Activated naive CD4-positive, alpha-beta T cell treated with anti-CD3 and anti-CD28 coated beads for 36 hours (primary cell): ENCODE results near the gene VMP1. TPM values are rescaled to one million over a fixed set of nuclear protein-coding genes. Genes with fewer than 3 reads are reported as not detected.
"Not testable (repeated sequence)": the region's sequence is repeated elsewhere in the genome, so short reads cannot be mapped to it uniquely, and the experiment has no call there.

Experiments used
- CTCF ChIA-PET: fragments of 350-600 bp; sonication (Branson Sonifier 250); formaldehyde crosslinking; loops from one replicate; lab custom pipeline; 2021; ENCODE audit warnings: antibody characterized with exemption; lab: Charles Lee
- DNase-seq: peaks from one replicate; pipeline ENCODE4 v3.0.0-alpha.2; 2020
- H3K27ac Mint-ChIP-seq: one replicate; pipeline ENCODE4 v1.8.0; 2021; ENCODE audit warnings: mild to moderate bottlenecking, mixed read lengths
- H3K27me3 Mint-ChIP-seq: one replicate; pipeline ENCODE4 v1.8.0; 2021; ENCODE audit warnings: low read depth, mixed read lengths
- H3K36me3 Mint-ChIP-seq: one replicate; pipeline ENCODE4 v1.8.0; 2021; ENCODE audit warnings: low read depth, mixed read lengths
- H3K4me1 Mint-ChIP-seq: one replicate; pipeline ENCODE4 v1.8.0; 2021; ENCODE audit warnings: low read depth, mixed read lengths
- H3K4me3 Mint-ChIP-seq: one replicate; pipeline ENCODE4 v1.8.0; 2021; ENCODE audit warnings: mild to moderate bottlenecking, moderate library complexity, mixed read lengths
- H3K9me3 Mint-ChIP-seq: one replicate; pipeline ENCODE4 v1.8.0; 2021; ENCODE audit warnings: mixed read lengths
- intact Hi-C: fragments of 100-400 bp; cut with micrococcal nuclease; formaldehyde crosslinking; loops from one replicate; pipeline ENCODE4 v1.15.1; 2023
- total RNA-seq, 2 experiments: library from RNA; stranded (reverse); gene quantifications; one replicate each; pipeline ENCODE4 v1.2.3, GENCODE V29; 2021

The VMP1 gene
- total RNA-seq, 2 experiments from 2014 or later: 423 to 438 TPM

DNA sequence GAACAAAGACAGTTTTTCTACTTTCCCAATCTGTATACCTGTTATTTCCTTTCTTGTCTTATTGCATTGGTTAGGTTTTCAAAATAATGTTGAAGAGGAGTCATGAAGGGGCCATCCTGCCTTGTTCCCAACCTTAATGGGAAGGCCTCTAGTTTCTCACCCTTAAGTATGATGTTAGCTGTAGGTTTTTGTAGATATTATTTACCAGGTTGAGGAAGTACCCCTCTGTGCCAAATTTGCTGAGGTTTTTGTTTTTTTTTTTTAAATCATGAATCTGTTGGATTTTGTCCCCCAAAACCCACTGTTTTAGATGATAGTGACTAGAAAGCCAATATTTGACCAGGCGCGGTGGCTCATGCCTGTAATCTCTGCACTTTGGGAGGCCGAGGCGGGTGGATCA is 36.4 kb downstream of the VMP1 start:
- H3K27ac Mint-ChIP-seq: no peak overlapping the region
- H3K4me1 Mint-ChIP-seq: peaks cover 8% of the 10 kb centered on the region
- DNase-seq: no peak
- H3K36me3 Mint-ChIP-seq: peaks cover 22% of the 10 kb centered on the region
- intact Hi-C loops: no loop called here
- peaks cover 2% of the 10 kb centered on the region for H3K9me3 Mint-ChIP-seq
- H3K27me3 Mint-ChIP-seq: no peaks in the 10 kb centered on the region
- no peak overlapping the region for H3K4me3 Mint-ChIP-seq
- CTCF ChIA-PET: interaction anchor here (0.6 kb wide), 1 partner anchor 170 kb away, joined by 4 read pairs; no protein-coding TSS in a partner anchor

- peaks cover 8% of the 10 kb centered on the region for H3K4me1 Mint-ChIP-seq
- H3K36me3 Mint-ChIP-seq: peaks cover 20% of the 10 kb centered on the region
- intact Hi-C loops: no loop called here
- no peaks in the 10 kb centered on the region for H3K27me3 Mint-ChIP-seq
- H3K4me3 Mint-ChIP-seq: no peak overlapping the region
- CTCF ChIA-PET: interaction anchor here (0.6 to 1.4 kb wide), 3 partner anchors 9 to 148 kb away, joined by 3 read pairs; partner anchors contain the start of genes CLTC and TUBD1
- no peak overlapping the region for H3K27ac Mint-ChIP-seq
- H3K9me3 Mint-ChIP-seq: peaks cover 2% of the 10 kb centered on the region
- no peak for DNase-seq
Observed at GRCh38 chr17:59745040-59745439, 37.6 kb downstream of the VMP1 start.

GRCh38 chr17:59746849-59747445 is 39.5 kb downstream of the VMP1 start:
- H3K4me3 Mint-ChIP-seq: no peak overlapping the region
- no peaks in the 10 kb centered on the region for H3K27me3 Mint-ChIP-seq
- DNase-seq: no peak
- CTCF ChIA-PET: interaction anchor here (0.7 to 2.4 kb wide), 15 partner anchors 13 to 224 kb away, joined by 3 to 10 read pairs (median 4); no protein-coding TSS in a partner anchor
- peaks cover 18% of the 10 kb centered on the region for H3K4me1 Mint-ChIP-seq
- peaks cover 19% of the 10 kb centered on the region for H3K36me3 Mint-ChIP-seq
- H3K27ac Mint-ChIP-seq: peak overlapping the region; percentile 61
- intact Hi-C loops: loop anchor here (1.0 to 2.0 kb wide), 3 partner anchors 112 to 226 kb away; no protein-coding TSS in a partner anchor
- H3K9me3 Mint-ChIP-seq: peaks cover 2% of the 10 kb centered on the region

DNA sequence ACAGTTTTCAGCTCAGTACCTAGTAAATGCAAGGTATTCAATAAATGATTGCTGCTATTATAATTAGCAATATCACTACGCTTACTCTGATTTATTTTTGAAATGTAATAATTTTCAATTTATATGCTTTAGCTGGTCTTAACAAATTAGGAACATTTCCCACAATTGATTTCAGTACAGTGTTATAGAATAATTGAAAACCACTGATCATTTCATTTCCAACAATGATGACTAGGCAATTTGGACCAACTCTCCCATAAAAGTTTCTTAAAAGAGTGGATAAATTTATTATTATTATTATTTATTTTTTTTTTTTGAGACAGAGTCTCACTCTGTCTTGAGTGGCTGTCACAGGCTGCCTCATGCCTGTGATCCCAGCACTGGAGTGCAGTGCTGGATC is 41.1 kb downstream of the VMP1 start:
- DNase-seq: no peak
- Mint-ChIP-seq H3K27ac (no peak overlapping the region), H3K36me3 (peaks cover 9% of the 10 kb centered on the region), H3K4me1 (peaks cover 32% of the 10 kb centered on the region), H3K4me3 (no peak overlapping the region), H3K27me3 (no peaks in the 10 kb centered on the region), H3K9me3 (peaks cover 2% of the 10 kb centered on the region)
- CTCF ChIA-PET: interaction anchor here (0.7 to 2.4 kb wide), 6 partner anchors 80 to 306 kb away, joined by 3 to 10 read pairs (median 6); no protein-coding TSS in a partner anchor
- intact Hi-C loops: no loop called here

- CTCF ChIA-PET: interaction anchor here (1.3 to 5.7 kb wide), 11 partner anchors 10 to 164 kb away, joined by 3 to 63 read pairs (median 6); no protein-coding TSS in a partner anchor
- Mint-ChIP-seq H3K27ac (peak overlapping the region; percentile 98), H3K36me3 (peaks cover 19% of the 10 kb centered on the region), H3K4me1 (peaks cover 54% of the 10 kb centered on the region), H3K27me3 (no peaks in the 10 kb centered on the region), H3K9me3 (no peaks in the 10 kb centered on the region), H3K4me3 (peak overlapping the region; percentile 51)
- intact Hi-C loops: loop anchor here (2.0 to 10.0 kb wide), 3 partner anchors 189 to 353 kb away; no protein-coding TSS in a partner anchor
- peak; percentile 42 for DNase-seq
Observed at GRCh38 chr17:59751955-59752413, 44.5 kb downstream of the VMP1 start.

GRCh38 chr17:59752446-59752845 is 45.0 kb downstream of the VMP1 start:
- H3K27ac Mint-ChIP-seq: peak overlapping the region; percentile 98
- H3K9me3 Mint-ChIP-seq: no peaks in the 10 kb centered on the region
- no peaks in the 10 kb centered on the region for H3K27me3 Mint-ChIP-seq
- peaks cover 56% of the 10 kb centered on the region for H3K4me1 Mint-ChIP-seq
- H3K4me3 Mint-ChIP-seq: peak overlapping the region; percentile 51
- CTCF ChIA-PET: interaction anchor here (0.6 to 5.7 kb wide), 14 partner anchors 10 to 594 kb away, joined by 3 to 63 read pairs (median 5); no protein-coding TSS in a partner anchor
- H3K36me3 Mint-ChIP-seq: peaks cover 17% of the 10 kb centered on the region
- DNase-seq: no peak
- intact Hi-C loops: loop anchor here (2.0 to 10.0 kb wide), 3 partner anchors 188 to 352 kb away; no protein-coding TSS in a partner anchor

GRCh38 chr17:59752922-59753321 is 45.5 kb downstream of the VMP1 start:
- Mint-ChIP-seq H3K9me3 (no peaks in the 10 kb centered on the region), H3K36me3 (peaks cover 19% of the 10 kb centered on the region), H3K27ac (peak overlapping the region; percentile 98), H3K27me3 (no peaks in the 10 kb centered on the region), H3K4me3 (peak overlapping the region; percentile 48), H3K4me1 (peaks cover 60% of the 10 kb centered on the region)
- DNase-seq: no peak
- intact Hi-C loops: loop anchor here (1.0 to 10.0 kb wide), 5 partner anchors 100 to 352 kb away; no protein-coding TSS in a partner anchor
- CTCF ChIA-PET: interaction anchor here (0.6 to 5.7 kb wide), 15 partner anchors 9 to 593 kb away, joined by 3 to 63 read pairs (median 8); no protein-coding TSS in a partner anchor

DNA sequence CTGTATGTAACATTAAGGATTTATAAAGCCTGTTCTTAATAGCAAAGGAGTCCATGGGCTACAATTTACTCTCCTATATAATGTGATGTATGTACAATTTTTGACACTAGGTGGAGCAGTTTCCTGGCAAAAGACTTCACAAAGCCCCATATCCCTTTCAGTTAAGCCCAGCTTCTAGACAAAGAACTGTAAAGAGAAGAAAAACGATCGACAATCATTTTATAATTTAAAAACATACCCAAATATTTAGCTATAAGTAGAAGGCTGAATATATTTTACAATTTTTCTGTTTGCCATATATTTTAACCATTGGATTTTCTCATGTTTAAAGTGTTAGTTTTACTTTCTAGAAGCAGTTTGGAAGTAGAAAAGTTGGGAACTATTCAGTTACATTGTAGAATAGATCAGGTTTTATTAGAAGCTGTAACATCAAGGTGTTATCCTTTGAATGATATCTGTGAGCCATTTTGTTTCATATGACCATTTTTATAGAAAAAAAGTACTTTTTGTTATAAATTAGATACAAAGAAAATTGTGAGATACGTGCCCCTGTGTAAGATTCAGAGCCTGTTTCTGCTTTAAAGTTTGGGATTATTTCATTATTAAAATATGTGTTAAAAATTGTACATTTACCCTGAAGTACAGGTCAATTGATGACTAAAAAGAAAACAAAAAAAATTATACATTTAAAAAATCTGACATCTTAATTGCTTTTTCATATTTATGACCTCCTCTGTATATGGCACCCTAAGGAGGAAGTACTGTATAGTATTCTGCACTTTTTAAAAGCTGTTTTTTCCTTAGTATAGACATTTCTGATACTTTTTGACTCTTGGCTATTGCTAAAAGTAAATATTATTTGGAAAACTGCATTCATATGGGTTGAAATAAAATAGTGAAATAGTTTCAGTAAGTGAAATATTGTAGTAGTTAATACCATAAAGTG is 46.3 kb downstream of the VMP1 start:
- Mint-ChIP-seq H3K36me3 (peaks cover 26% of the 10 kb centered on the region), H3K4me3 (peak overlapping the region; percentile 62), H3K9me3 (no peaks in the 10 kb centered on the region), H3K27me3 (no peaks in the 10 kb centered on the region), H3K4me1 (peaks cover 63% of the 10 kb centered on the region), H3K27ac (peak overlapping the region; percentile 98)
- intact Hi-C loops: loop anchor here (1.0 to 10.0 kb wide), 10 partner anchors 9 to 351 kb away; no protein-coding TSS in a partner anchor
- CTCF ChIA-PET: interaction anchor here (0.6 to 5.7 kb wide), 21 partner anchors 9 to 231 kb away, joined by 3 to 63 read pairs (median 5); no protein-coding TSS in a partner anchor
- DNase-seq: no peak

DNA sequence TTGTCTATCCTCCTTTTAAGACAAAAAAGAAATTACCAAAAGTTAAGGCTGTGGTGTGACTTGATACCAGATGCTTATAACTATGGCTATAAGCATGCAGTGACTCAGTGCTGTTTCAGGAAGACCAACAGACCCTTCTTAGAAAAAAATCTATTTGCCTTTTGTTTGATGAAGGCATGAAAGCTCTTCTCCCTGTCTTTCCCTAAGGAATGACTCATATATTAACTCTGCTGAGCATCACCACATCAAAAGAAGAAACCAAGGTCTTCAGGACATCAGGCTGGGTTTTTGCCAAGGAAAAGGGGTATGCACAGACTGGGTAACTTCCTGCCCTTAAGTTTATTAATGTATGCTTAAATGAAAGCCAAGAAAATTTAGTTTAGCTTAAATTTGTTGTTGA is 47.1 kb downstream of the VMP1 start:
- CTCF ChIA-PET: interaction anchor here (1.0 to 5.7 kb wide), 11 partner anchors 9 to 97 kb away, joined by 3 to 63 read pairs (median 11); no protein-coding TSS in a partner anchor
- peak overlapping the region; percentile 98 for H3K27ac Mint-ChIP-seq
- H3K27me3 Mint-ChIP-seq: no peaks in the 10 kb centered on the region
- peaks cover 67% of the 10 kb centered on the region for H3K4me1 Mint-ChIP-seq
- peaks cover 33% of the 10 kb centered on the region for H3K36me3 Mint-ChIP-seq
- H3K4me3 Mint-ChIP-seq: peak overlapping the region; percentile 62
- H3K9me3 Mint-ChIP-seq: no peaks in the 10 kb centered on the region
- DNase-seq: peak; percentile 50
- intact Hi-C loops: loop anchor here (1.0 to 10.0 kb wide), 7 partner anchors 8 to 350 kb away; no protein-coding TSS in a partner anchor

- peaks cover 71% of the 10 kb centered on the region for H3K4me1 Mint-ChIP-seq
- intact Hi-C loops: loop anchor here (10.0 kb wide), 1 partner anchor 350 kb away; no protein-coding TSS in a partner anchor
- CTCF ChIA-PET: interaction anchor here (1.0 to 5.7 kb wide), 8 partner anchors 20 to 93 kb away, joined by 3 to 63 read pairs (median 16); no protein-coding TSS in a partner anchor
- not testable (repeated sequence) for DNase-seq, H3K27me3 Mint-ChIP-seq, H3K4me3 Mint-ChIP-seq, H3K9me3 Mint-ChIP-seq
- peaks cover 36% of the 10 kb centered on the region for H3K36me3 Mint-ChIP-seq
- peak overlapping the region; percentile 98 for H3K27ac Mint-ChIP-seq
Observed at GRCh38 chr17:59755069-59755468, 47.6 kb downstream of the VMP1 start.

DNA sequence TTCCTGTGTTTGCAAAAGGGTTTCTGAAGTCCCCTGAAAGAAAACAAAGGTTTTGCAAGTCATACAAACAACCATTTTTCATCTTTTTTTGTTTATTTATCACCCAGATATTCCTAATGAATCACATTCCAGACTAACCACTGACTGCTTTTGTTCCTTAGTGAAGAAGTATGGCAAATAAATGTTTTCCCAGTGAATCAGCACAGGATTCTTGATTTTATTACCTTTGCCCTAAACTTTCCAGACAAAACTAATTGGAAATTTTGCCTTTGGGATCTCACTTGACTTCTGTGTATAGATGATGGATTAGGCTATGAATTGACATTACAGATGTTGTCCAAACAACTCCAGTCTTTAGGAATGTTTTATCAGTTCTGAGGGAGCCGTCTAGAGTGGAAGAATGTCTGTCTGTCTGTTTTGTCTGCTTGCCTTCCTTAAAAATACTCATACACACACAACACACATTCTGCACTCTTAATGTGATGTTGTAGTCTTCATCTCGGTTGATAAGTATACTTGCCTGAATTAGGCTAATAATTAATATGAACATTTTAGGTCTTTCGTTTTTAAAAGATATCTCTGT is 48.9 kb downstream of the VMP1 start:
- peaks cover 40% of the 10 kb centered on the region for H3K36me3 Mint-ChIP-seq
- CTCF ChIA-PET: interaction anchor here (5.7 kb wide), 1 partner anchor 29 kb away, joined by 63 read pairs; no protein-coding TSS in a partner anchor
- peaks cover 77% of the 10 kb centered on the region for H3K4me1 Mint-ChIP-seq
- no peak for DNase-seq
- intact Hi-C loops: loop anchor here (10.0 kb wide), 1 partner anchor 348 kb away; no protein-coding TSS in a partner anchor
- H3K4me3 Mint-ChIP-seq: no peak overlapping the region
- no peaks in the 10 kb centered on the region for H3K27me3 Mint-ChIP-seq
- peak overlapping the region; percentile 98 for H3K27ac Mint-ChIP-seq
- no peaks in the 10 kb centered on the region for H3K9me3 Mint-ChIP-seq
